NCI-H526 (cell line): ENCODE measurements around the gene ZNF248.
A peak's percentile ranks its signal among the peaks of the same experiment; 100 is the strongest.

ENCODE experiments used
- DNase-seq, 2 experiments: peaks; one replicate each; lab custom pipeline; 2025; lab: John Stamatoyannopoulos, UW

ZNF248 gene

GRCh38 chr10:37821237-37821636, 36.2 kb downstream of the ZNF248 start:
- no peak for DNase-seq

GRCh38 chr10:37819797-37820196, 37.6 kb downstream of the ZNF248 start:
- DNase-seq, result no peak

- DNase-seq, result no peak
These were observed 41.1 kb downstream of the ZNF248 start for GRCh38 chr10:37816290-37816689.

GRCh38 chr10:37813763-37814162, 43.6 kb downstream of the ZNF248 start:
- DNase-seq, result no peak

GRCh38 chr10:37812290-37812689, 45.1 kb downstream of the ZNF248 start:
- no peak for DNase-seq

GRCh38 chr10:37803269-37803668, 54.1 kb downstream of the ZNF248 start:
- DNase-seq, result no peak

GRCh38 chr10:37801557-37801956, 55.9 kb downstream of the ZNF248 start:
- DNase-seq, result no peak

- no peak for DNase-seq
These were observed 63.0 kb downstream of the ZNF248 start for GRCh38 chr10:37794305-37794976.

- no peak for DNase-seq
These were observed 67.8 kb downstream of the ZNF248 start for GRCh38 chr10:37789590-37789989.

GRCh38 chr10:37784678-37785077, 72.7 kb downstream of the ZNF248 start:
- DNase-seq, result no peak

GRCh38 chr10:37780536-37780935, 76.9 kb downstream of the ZNF248 start:
- no peak for DNase-seq

GRCh38 chr10:37777056-37777455, 80.4 kb downstream of the ZNF248 start:
- no peak for DNase-seq

GRCh38 chr10:37775612-37776011, 81.8 kb downstream of the ZNF248 start:
- DNase-seq, result no peak

- DNase-seq, result no peak
These were observed 83.1 kb downstream of the ZNF248 start for GRCh38 chr10:37774351-37774750.

GRCh38 chr10:37765216-37765615, 92.2 kb downstream of the ZNF248 start:
- DNase-seq, result no peak

- DNase-seq, result no peak
These were observed 94.3 kb downstream of the ZNF248 start for GRCh38 chr10:37763132-37763531.

- no peak for DNase-seq
These were observed 95.1 kb downstream of the ZNF248 start for GRCh38 chr10:37762287-37762686.

GRCh38 chr10:37760817-37761216, 96.6 kb downstream of the ZNF248 start:
- DNase-seq, result no peak

GRCh38 chr10:37758074-37758473, 99.3 kb downstream of the ZNF248 start:
- no peak for DNase-seq

GRCh38 chr10:37754538-37755323, 102.7 kb downstream of the ZNF248 start:
- DNase-seq, result peak; percentile 1 to 37

GRCh38 chr10:37752334-37752875, 105.0 kb downstream of the ZNF248 start:
- no peak for DNase-seq

- DNase-seq, result no peak
These were observed 109.2 kb downstream of the ZNF248 start for GRCh38 chr10:37748170-37748569.

GRCh38 chr10:37747081-37747480, 110.3 kb downstream of the ZNF248 start:
- no peak for DNase-seq
